RPMI8226 (cell line): ENCODE measurements around the gene CYTH2.
"Not testable (repeated sequence)": the region's sequence is repeated elsewhere in the genome, so short reads cannot be mapped to it uniquely, and the experiment has no call there.

ENCODE experiments used
- DNase-seq: peaks from one replicate; pipeline ENCODE4 v3.0.0-alpha.2; 2015

The CYTH2 gene

DNA sequence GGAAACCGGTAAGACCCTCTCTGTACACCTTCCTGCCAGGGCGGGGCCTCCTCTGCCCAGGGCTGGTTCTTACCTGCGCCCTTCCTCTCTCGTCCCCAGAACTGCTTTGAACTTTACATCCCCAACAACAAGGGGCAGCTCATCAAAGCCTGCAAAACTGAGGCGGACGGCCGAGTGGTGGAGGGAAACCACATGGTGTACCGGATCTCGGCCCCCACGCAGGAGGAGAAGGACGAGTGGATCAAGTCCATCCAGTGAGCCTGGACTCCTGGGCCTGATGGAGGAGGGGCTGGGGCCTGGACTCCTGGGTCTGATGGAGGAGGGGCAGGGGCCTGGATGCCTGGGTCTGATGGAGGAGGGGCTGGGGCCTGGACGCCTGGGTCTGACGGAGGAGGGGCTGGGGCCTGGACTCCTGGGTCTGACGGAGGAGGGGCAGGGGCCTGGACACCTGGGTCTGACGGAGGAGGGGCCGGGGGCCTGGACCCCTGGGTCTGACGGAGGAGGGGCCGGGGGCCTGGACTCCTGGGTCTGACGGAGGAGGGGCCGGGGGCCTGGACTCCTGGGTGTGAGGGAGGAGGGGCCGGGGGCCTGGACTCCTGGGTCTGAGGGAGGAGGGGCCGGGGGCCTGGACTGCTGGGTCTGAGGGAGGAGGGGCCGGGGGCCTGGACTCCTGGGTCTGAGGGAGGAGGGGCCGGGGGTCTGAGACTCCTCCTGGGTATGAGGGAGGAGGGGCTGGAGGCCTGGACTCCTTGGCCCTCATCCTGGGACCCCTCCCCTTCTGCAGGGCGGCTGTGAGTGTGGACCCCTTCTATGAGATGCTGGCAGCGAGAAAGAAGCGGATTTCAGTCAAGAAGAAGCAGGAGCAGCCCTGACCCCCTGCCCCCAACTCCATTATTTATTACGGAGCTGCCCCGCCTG is 9.4 kb downstream of the CYTH2 start:
- DNase-seq: no peak

- DNase-seq: no peak
Observed at GRCh38 chr19:48479686-48480085, 10.5 kb downstream of the CYTH2 start.

DNA sequence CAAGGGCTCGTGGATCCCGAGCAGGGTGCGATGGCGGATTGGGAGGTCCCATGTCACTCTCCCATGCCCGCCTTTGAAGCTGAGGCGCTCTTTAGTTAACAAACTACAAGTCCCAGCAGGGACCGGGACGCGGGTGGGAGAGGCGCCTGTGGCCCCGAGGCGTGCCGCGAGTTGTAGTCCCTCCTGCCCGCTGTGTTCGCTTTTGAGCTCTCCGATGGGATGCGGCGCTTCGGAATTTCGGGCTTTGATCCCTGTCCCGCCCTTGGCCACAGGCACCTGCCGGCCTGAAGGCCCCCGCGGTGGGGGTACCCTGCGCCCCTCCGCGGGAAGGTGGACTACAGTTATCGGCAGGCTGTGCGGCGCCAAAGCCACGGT is 11.0 kb downstream of the CYTH2 start:
- no peak for DNase-seq

DNA sequence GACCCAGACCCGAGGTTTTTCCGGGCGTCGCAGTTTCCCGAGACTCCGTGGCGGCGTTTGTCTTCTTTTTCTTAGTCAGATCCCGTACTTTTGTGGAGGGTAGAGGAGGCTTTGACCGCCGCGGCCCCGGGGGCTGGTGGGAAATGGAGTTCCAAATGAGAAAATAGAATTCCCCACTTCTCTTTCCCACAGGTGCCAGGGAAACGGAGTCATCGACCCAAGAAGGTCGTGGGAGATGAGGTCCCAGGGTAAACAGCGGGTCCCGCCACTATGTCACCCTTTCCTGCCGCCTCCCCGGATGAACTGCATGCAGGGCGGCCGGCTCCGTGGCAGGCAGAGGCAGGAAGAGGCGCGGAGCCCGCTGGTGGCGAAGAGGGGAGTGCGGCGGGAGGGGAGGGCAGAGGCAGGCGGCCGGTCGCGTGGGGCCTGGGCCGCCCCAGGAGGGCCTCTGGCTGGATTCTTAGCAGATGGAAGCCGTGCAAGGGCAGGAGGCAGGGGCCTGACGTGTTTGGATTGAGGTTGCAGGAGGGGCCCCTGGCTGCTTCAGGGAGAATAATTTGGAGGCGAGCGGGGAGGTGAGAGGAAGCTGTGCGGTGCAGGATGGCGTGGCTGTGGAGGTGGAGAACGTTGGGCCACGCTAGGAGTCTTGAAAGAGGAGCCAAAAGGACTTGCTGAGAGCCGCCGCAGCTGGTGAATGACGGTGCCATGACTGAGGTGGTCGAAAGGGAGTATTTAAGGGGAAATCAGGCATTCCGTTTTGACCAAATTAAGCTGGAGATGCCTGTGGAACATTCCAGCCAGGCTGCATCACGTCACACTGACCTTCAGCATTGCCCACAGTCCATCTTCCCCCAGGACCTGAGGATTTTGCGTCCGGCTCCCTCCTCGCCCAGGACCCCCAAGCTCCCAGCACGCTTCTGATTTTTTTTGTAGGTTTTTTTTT is 11.7 kb downstream of the CYTH2 start:
- no peak for DNase-seq

DNA sequence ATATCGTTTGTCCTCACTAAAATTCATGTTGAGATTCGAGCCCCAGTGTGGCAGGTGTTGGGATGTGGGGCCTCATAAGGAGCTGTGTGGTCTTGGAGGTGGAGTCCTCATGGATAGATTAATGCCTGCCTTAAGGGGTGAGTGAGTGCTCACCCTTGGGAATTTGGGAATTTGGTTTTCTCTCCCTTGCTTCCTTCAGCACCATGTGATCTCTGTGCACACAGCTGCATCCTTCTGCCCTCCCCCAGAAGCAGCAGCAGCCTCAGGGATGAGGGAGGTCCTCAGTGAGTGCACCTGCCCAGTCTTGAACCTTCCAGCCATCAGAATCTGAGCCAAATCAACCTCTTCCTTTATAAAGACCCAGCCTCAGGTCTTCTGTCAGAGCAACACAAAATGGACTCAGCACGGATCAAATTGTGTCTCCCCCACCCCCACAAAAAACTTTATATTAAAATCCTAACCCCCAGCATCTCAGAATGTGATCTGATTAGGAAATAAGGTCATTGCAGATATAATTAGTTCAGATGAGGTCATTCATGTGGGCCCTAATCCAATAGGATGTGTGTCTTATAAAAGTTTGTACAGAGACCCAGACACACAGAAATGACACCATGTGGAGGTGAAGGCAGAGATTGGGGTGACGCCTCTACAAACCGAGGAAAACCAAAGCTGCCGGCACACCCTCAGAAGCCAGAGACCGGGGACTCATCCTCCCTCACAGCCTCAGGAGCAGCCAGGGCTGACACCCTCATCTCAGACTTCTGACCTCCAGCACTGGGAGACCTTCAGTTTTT is 12.9 kb downstream of the CYTH2 start:
- no peak for DNase-seq

DNA sequence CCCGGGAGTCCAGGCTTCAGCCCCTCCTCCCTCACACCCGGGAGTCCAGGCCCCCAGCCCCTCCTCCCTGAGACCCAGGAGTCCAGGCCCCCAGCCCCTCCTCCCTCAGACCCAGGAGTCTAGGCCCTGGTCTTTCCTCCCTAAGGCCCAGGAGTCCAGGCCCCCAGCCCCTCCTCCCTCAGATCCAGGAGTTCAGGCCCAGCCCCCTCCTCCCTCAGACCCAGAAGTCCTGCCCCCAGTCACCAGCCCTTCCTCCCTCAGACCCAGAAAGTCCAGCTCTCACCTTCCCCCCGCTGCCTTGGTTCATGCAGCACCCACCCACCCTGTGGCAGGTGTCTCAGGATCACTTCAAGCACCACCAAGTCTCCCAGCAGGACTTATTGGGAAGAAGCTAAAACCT is 14.1 kb downstream of the CYTH2 start:
- no peak for DNase-seq

DNA sequence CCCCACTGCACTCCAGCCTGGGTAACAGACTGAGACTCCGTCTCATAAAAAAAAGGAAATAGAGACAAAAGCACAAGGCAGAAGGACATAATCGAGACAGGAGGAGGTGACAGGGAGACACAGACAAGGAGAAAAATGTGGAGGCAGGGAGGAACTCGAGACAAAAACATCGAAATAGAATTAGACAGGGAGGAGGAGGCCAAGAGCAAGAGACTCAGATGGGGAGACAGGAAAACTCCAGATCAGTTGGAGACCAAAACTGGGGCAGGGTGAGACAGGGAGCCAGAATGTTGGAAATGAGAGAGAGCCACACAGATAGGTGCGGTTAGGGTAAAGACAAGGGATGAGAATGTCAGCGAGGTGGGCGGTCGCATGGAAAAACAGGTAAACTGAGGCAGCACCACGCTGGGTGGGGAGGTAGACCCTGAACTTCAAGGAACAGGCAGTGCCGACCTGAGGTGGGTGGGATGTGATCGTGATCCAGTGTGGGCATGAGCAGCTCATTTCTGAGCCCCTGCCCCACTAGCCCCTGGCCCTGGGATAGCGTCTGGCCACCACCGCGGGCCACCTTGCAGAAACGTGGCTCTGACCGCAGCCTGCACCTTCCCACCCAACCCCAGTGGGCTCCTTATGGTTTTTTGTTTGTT is 15.2 kb downstream of the CYTH2 start:
- DNase-seq: no peak

GRCh38 chr19:48484931-48485612 is 15.9 kb downstream of the CYTH2 start:
- no peak for DNase-seq

DNA sequence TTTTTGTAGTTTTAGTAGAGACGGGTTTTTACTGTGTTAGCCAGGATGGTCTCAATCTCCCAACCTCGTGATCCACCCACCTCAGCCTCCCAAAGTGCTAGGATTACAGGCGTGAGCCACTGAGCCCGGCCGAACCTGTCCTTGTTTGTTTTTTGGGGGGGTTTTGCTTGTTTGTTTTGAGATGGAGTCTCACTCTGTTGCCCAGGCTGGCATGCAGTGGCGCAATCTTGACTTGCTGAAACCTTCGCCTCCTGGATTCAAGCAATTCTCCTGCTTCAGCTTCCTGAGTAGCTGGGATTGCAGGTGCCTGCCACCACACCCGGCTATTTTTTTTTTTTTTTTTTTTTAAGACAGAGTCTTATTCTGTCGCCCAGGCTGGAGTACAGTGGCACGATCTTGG is 17.5 kb downstream of the CYTH2 start:
- DNase-seq: not testable (repeated sequence)

DNA sequence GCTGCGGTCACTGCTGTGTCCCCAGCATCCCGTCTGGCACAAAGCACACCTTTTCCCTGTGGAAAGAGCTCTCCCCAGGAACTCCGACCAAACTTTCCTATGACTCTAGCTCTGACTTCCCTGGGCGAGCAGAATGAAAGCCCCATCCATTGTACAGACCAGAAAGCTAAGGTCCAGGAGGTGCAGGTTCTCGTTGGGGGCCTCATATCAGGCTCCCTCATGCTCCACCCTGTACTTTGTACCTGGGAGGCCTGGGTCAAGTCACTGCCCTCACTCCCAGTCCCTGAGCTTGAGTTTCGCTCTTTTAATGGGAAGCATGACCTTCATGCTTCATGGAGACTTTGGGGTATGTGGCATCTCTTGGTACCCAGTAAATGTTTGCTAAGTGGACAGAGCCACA is 18.4 kb downstream of the CYTH2 start:
- no peak for DNase-seq

DNA sequence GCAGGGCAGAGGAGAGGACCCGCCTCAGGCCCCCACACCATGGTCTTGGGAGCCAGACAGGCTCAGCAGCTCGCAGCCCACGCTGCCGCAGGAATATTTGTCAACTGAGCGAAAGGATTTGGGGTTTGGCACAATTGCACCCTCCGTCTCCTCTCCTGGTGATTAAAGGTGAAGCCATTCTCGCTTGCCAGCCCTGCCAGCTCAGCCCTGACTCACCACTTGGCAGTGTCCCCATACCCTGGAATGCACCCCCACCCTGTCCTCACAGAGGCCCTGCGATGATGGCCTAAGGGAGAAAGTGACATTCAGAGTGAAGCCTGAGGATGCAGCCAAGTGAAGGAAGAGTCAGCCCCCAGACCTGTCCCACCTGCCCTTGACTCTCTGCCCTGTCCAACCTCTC is 18.8 kb downstream of the CYTH2 start:
- peak; percentile 74 for DNase-seq

- DNase-seq: not testable (repeated sequence)
Observed at GRCh38 chr19:48488478-48488877, 19.3 kb downstream of the CYTH2 start.

- peak; percentile 86 for DNase-seq
Observed at GRCh38 chr19:48489608-48490216, 20.5 kb downstream of the CYTH2 start.

- DNase-seq: peak; percentile 71
Observed at GRCh38 chr19:48490981-48491792, 22.0 kb downstream of the CYTH2 start.

DNA sequence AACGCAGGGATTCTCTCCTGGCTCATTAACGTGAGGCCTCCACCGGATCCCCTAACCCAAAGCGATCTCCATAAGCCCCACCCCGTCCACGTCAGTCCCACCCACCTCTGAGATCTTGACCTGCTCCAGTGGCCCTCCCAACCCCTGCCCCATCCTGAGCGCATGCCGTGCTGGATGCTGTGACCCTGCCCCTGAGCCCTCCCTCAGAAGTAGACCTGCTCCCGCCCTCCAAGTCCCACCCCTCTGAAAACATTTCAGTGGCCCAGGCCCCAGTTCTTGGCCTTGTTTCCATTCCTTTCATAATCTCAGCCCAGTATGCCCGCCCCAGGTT is 22.6 kb downstream of the CYTH2 start:
- no peak for DNase-seq

DNA sequence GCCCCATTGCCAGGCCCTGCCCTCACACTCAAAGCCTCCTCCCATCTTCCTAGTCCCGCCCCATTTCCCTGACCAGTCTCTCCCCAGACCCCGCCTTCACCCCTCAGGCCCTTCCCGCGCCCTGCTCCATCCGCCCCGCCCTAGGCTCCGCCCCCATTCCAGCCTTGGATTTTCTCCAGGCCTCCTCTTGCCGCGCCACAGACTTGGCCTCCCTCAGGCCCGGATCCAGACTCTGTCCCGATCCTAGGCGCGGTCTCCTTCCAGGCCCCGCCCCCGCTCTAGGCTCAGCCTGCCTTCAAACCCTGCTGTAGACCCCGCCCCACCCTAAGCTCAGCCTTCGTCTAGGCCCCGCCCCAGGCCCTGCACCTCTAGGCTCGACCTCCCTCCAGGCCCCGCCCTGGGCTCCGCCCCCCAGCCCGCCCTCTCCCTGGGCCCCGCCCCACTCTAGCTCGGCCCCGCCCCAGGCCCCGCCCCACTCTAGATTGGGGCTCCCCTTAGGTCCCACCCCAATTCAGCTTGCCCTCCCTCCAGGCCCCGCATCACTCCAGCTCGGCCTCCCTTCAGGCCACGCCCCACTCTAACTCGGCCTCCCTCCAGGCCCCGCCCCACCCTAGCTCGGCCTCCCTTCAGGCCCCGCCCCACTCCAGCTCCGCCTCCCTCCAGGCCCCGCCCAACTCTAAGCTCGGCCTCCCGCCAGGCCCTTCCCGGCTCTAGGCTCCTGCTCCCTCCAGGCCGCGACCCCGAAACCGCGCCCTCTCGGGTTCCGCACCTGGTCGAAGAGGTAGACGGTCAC is 24.0 kb downstream of the CYTH2 start:
- DNase-seq: peak; percentile 94

DNA sequence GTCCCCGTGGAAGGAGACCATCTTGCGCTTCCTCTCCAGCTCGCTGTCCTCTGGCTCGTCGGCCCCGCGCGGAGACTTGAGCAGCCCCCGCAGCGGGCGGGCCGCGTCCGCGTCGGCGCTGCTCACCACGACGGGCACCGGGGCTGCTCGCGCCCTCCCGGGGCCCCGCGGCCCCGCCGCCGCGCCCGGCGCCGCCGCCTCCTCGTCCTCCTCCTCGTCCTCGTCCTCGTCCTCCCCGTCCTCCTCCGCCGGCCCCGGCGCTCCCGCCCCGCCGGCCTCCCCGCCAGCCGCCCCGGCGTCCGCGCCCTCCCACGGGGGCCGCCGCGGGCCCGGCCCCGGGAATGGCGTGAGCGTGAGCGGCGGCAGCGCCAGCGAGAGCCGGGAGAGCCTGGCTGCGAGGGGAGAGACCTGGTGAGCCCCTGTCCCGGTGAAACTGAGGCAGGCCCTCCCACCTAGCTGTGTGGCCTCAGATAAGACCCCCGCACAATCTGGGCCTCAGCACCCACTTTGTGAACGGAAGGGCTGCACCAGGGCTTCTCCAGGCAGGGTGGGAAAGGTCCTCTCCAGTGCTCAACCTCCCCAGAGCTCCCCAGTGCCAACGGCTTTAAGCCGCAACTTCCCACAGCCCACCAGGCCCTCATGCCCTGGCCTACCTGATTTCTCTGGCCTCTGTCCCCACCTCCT is 24.7 kb downstream of the CYTH2 start:
- DNase-seq: no peak

- no peak for DNase-seq
Observed at GRCh38 chr19:48495396-48495795, 26.2 kb downstream of the CYTH2 start.
